Measurements from ENCODE around the gene FBXO27. TPM values are rescaled to one million over a fixed set of nuclear protein-coding genes. Genes with fewer than 3 reads are reported as not detected.
A peak's percentile ranks its signal among the peaks of the same experiment; 100 is the strongest.

FBXO27 gene
- total and polyA plus RNA-seq, 2 of the 13 experiments (the other 11 are each of a cell fraction or from before 2014, with no cell fraction given), result 0.15 to 2.8 TPM

GRCh38 chr19:39053276-39054090 lies 21.1 kb upstream of the FBXO27 start (continued):
- 0 out of 2 replicates have a peak, but pooled peaks have one; percentile 22 for TF ChIP-seq RXRA (CRISPR knock-in tag; IDR thresholded peaks at IDR 0.05)
- peak; percentile 43; the same call in 1 of the 2 replicates for TF ChIP-seq ARID4A (CRISPR knock-in tag; IDR thresholded peaks at IDR 0.05; ENCODE audit: borderline replicate concordance)
- TF ChIP-seq ZNF775 (CRISPR knock-in tag; IDR thresholded peaks at IDR 0.05; ENCODE audit: borderline replicate concordance), result no peak
- TF ChIP-seq ZNF720 (CRISPR knock-in tag; IDR thresholded peaks at IDR 0.05), result no peak
- TF ChIP-seq ZNF160 (CRISPR knock-in tag; IDR thresholded peaks at IDR 0.05), result no peak
- TF ChIP-seq ZNF446 (CRISPR knock-in tag; IDR thresholded peaks at IDR 0.05), result no peak
- no peak for TF ChIP-seq ZNF282 (IDR thresholded peaks at IDR 0.05; ENCODE audit: partially characterized antibody)
- no peak for TF ChIP-seq ZBTB3 (CRISPR knock-in tag; IDR thresholded peaks at IDR 0.05; ENCODE audit: borderline replicate concordance, low read depth)
- TF ChIP-seq ZFP37 (CRISPR knock-in tag; IDR thresholded peaks at IDR 0.05; ENCODE audit: borderline replicate concordance), result no peak
- TF ChIP-seq NFYC (CRISPR knock-in tag; IDR thresholded peaks at IDR 0.05), result no peak
- TF ChIP-seq ZEB1 (IDR thresholded peaks at IDR 0.05; ENCODE audit: insufficient replicate concordance, low read depth), result peak; percentile 52
- TF ChIP-seq HOXA3 (CRISPR knock-in tag; IDR thresholded peaks at IDR 0.05), result peak; percentile 48; the same call in 1 of the 2 replicates
- peak; percentile 35; the same call in 1 of the 2 replicates for TF ChIP-seq PHF20 (CRISPR knock-in tag; IDR thresholded peaks at IDR 0.05)
- TF ChIP-seq AHR (CRISPR knock-in tag; IDR thresholded peaks at IDR 0.05), result no peak
- TF ChIP-seq KLF11 (CRISPR knock-in tag; IDR thresholded peaks at IDR 0.05), result no peak
- no peak for TF ChIP-seq THRA (CRISPR knock-in tag; IDR thresholded peaks at IDR 0.05; ENCODE audit: borderline replicate concordance)
- 0 out of 2 replicates have a peak, but pooled peaks have one; percentile 37 for TF ChIP-seq TARDBP (CRISPR knock-in tag; IDR thresholded peaks at IDR 0.05)
- no peak for TF ChIP-seq CBX1 (IDR thresholded peaks at IDR 0.05; ENCODE audit: low read depth)
- no peak for TF ChIP-seq ZFP82 (CRISPR knock-in tag; IDR thresholded peaks at IDR 0.05; ENCODE audit: borderline replicate concordance)
- peak; percentile 75; the same call in 1 of the 2 replicates for TF ChIP-seq HNRNPL (IDR thresholded peaks at IDR 0.05; ENCODE audit: low read depth, low read length)
- TF ChIP-seq MXI1 (IDR thresholded peaks at IDR 0.05; ENCODE audit: borderline replicate concordance, low read depth, low read length), result no peak
- TF ChIP-seq HDAC1 (CRISPR knock-in tag; IDR thresholded peaks at IDR 0.05), result peak; percentile 64; the same call in 1 of the 2 replicates
- peak; percentile 87 for TF ChIP-seq ZNF770 (CRISPR knock-in tag; IDR thresholded peaks at IDR 0.05)
